LNCAP (cell line): Measurements from ENCODE around the gene SOHLH1.

Experiments
- CTCF ChIP-seq: fragments of 450-650 bp; IDR thresholded peaks from 2 replicates; pipeline ENCODE4 v1.5.1; 2017; ENCODE audit warnings: mild to moderate bottlenecking

SOHLH1 gene

GRCh38 chr9:135698767-135699166 lies 514 bp downstream of the SOHLH1 start:
- no peak for TF ChIP-seq CTCF

- no peak for TF ChIP-seq CTCF
Observed at GRCh38 chr9:135698236-135698635, 1.0 kb downstream of the SOHLH1 start.

- TF ChIP-seq CTCF, result no peak
Observed at GRCh38 chr9:135697226-135697625, 2.1 kb downstream of the SOHLH1 start.

GRCh38 chr9:135696446-135696845 lies 2.8 kb downstream of the SOHLH1 start:
- TF ChIP-seq CTCF, result no peak

GRCh38 chr9:135695642-135696041 lies 3.6 kb downstream of the SOHLH1 start:
- no peak for TF ChIP-seq CTCF

GRCh38 chr9:135695036-135695435 lies 4.2 kb downstream of the SOHLH1 start:
- no peak for TF ChIP-seq CTCF

GRCh38 chr9:135694414-135694813 lies 4.9 kb downstream of the SOHLH1 start:
- TF ChIP-seq CTCF, result no peak

GRCh38 chr9:135693771-135694170 lies 5.5 kb downstream of the SOHLH1 start:
- no peak for TF ChIP-seq CTCF
